Transverse colon (tissue), 4 donors: ENCODE measurements around the gene TTC32. TPM values are rescaled to one million over a fixed set of nuclear protein-coding genes. Genes with fewer than 3 reads are reported as not detected.

ENCODE experiments used
- DNase-seq: peaks from one replicate; pipeline ENCODE4 v3.0.0-alpha.2; 2019
- H3K27ac ChIP-seq, 4 donors: fragments of 200-600 bp; sonication (generic); 2 replicates each; pipeline ENCODE4 v1.5.1; 2016 to 2018; ENCODE audit warnings: inconsistent platforms in 4 of 4
- H3K27me3 ChIP-seq: fragments of 200-600 bp; sonication (generic); 2 replicates; pipeline ENCODE4 v1.5.1; 2017; ENCODE audit warnings: inconsistent platforms
- H3K36me3 ChIP-seq, 4 donors: fragments of 200-600 bp; sonication (generic); 2 replicates each; pipeline ENCODE4 v1.5.1; 2017 to 2019; ENCODE audit warnings: inconsistent platforms in 4 of 4
- H3K4me1 ChIP-seq, 4 donors: fragments of 200-600 bp; sonication (generic); 2 replicates each; pipeline ENCODE4 v1.5.1; 2017 to 2020; ENCODE audit warnings: inconsistent platforms in 4 of 4
- H3K4me3 ChIP-seq, 4 donors: fragments of 200-600 bp; sonication (generic); 1 replicate in 1 of 4; 2 replicates in 3 of 4; pipeline versions ENCODE4 v1.5.1 to v1.6.1; 2017 to 2019; ENCODE audit warnings: inconsistent platforms in 4 of 4
- H3K9me3 ChIP-seq, 2 donors: fragments of 200-600 bp; sonication (generic); 2 replicates each; pipeline ENCODE4 v1.5.1; 2017 to 2019; ENCODE audit warnings: inconsistent platforms in 2 of 2
- EP300 ChIP-seq: sonication (generic); formaldehyde crosslinking; IDR thresholded peaks from one replicate; pipeline ENCODE4 v1.6.1; 2017; ENCODE audit warnings: antibody characterized with exemption, low read depth
- POLR2A ChIP-seq: fragments of 450-650 bp; IDR thresholded peaks from one replicate; pipeline ENCODE4 v1.6.1; 2016; ENCODE audit warnings: antibody characterized with exemption, mild to moderate bottlenecking, moderate library complexity
- POLR2AphosphoS5 ChIP-seq, 3 donors: sonication (generic); formaldehyde crosslinking; IDR thresholded peaks; one replicate each; pipeline ENCODE4 v1.6.1; 2016; ENCODE audit warnings: antibody characterized with exemption in 3 of 3
- WGBS, 2 donors: methylation state at CpG; one replicate each; pipeline ENCODE4 v1.1.5; 2018; ENCODE audit warnings: low coverage in 1 of 2; 5-methylcytosine and 5-hydroxymethylcytosine counted together
- in situ Hi-C, 4 donors: fragments of 200-750 bp; cut with MboI; loops; one replicate each; pipeline versions ENCODE4 v1.15.0 to v1.15.1; 2017; ENCODE audit warnings: low sequenced_read_pairs in 3 of 4, low pct_ligation_motif_present in 1 of 4, low pct_unique_long_range_greater_than_20kb in 1 of 4
- intact Hi-C: fragments of 100-400 bp; cut with DNase I; formaldehyde crosslinking; loops from one replicate; pipeline ENCODE4 v1.15.1; 2023; ENCODE audit warnings: low total_unique reads
- total RNA-seq, 4 donors: library from RNA; depleted of rRNA; stranded (reverse); fragments of >200 nt; gene quantifications; one replicate each; pipeline ENCODE4 v1.1.0, GENCODE V29; 2016
- TF ChIP-seq, protein P1 (sequence below), 5 experiments: fragments of 200-600 bp in 3 of 5; fragments of 450-650 bp in 2 of 5; sonication (generic) in 3 of 5; IDR thresholded peaks; 1 replicate in 2 of 5; 2 replicates in 3 of 5; pipeline ENCODE4 v1.5.1; 2016 to 2017; ENCODE audit warnings: antibody characterized with exemption in 5 of 5, inconsistent platforms in 3 of 5, mild to moderate bottlenecking in 2 of 5, moderate library complexity in 1 of 5

The TTC32 gene
- total RNA-seq, 4 donors from 2014 or later, result 3.0 to 23.3 (median 9.9) TPM

DNA sequence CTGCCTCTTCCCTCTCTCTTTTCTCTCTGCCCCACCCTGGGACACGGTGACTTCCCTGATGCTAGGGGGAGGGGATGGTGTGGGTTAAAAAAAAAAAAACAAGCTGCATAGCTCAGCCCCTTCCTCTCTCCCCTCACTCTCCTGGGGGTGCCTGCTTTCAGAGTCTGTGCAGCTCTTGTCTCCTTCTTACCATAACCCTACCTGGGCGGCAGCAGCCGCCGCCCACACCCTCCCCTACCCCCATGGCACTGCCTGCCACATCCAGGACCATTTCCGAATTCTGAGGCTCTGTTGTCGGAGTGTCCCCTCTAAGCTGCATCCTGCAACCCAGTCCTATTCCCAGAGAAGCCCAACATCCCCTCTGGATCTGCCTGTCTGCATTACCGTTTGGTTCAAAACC lies 16.0 kb downstream of the TTC32 start:
- TF ChIP-seq, protein P1, sequence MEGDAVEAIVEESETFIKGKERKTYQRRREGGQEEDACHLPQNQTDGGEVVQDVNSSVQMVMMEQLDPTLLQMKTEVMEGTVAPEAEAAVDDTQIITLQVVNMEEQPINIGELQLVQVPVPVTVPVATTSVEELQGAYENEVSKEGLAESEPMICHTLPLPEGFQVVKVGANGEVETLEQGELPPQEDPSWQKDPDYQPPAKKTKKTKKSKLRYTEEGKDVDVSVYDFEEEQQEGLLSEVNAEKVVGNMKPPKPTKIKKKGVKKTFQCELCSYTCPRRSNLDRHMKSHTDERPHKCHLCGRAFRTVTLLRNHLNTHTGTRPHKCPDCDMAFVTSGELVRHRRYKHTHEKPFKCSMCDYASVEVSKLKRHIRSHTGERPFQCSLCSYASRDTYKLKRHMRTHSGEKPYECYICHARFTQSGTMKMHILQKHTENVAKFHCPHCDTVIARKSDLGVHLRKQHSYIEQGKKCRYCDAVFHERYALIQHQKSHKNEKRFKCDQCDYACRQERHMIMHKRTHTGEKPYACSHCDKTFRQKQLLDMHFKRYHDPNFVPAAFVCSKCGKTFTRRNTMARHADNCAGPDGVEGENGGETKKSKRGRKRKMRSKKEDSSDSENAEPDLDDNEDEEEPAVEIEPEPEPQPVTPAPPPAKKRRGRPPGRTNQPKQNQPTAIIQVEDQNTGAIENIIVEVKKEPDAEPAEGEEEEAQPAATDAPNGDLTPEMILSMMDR (IDR thresholded peaks at IDR 0.05), result no peak
- no peak for TF ChIP-seq EP300
- no peak for TF ChIP-seq POLR2A
- no peak for TF ChIP-seq POLR2AphosphoS5 (IDR thresholded peaks at IDR 0.05)
- Histone ChIP-seq H3K4me1 (peaks cover 0 to 4% (median 0%) of the 10 kb centered on the region in 4 donors), H3K36me3 (no peaks in the 10 kb centered on the region), H3K9me3 (no peaks in the 10 kb centered on the region), H3K4me3 (no peak overlapping the region), H3K27me3 (no peaks in the 10 kb centered on the region), H3K27ac (no peak overlapping the region)
- 87% methylated on average over 7 of the region's 7 CpGs; no CpG with 5 or more reads in 1 of the 2 donors for WGBS, 2 donors
- in situ Hi-C loops (loop anchor here in 1 of 4 donors (25.0 kb wide), 1 partner anchor 752 kb away; no protein-coding TSS in a partner anchor), intact Hi-C loops (no loop called here)
- DNase-seq, result no peak

DNA sequence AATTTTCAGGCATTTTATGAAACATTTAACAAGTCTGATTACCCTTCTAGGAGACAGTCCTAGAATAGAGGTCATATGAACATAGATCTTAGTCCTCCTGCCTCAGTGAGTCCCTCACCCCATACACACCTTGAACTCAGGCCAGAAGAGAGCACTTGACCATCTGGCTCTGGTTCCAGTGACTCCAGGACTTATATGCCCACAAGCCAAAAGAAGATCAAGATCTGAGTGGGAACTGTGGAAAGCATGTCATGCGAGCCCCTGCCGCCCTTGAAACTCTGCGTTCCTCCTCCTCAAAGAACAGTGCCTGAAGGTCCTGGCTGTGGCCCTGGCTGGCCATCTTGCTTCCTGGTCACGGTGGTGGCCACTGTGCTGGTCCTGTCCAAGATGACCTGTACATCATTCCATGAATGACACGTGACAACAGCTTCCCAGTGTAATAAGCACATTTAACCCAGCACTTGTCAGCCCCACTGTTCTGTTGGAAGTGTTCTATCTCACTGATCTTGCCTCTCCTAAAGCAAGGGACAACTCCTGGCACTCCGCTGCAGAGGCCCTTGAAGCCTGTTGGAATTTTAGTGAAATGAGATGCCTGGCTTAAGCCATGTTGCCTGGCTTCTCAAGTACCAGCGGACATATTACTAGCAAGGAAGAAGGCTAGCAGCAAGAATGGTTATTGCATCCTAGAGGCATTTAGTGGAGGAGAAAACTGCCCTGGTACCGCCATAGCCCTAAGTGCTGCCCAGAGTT lies 17.6 kb downstream of the TTC32 start:
- DNase-seq, result no peak
- peaks cover 0 to 4% (median 0%) of the 10 kb centered on the region in 4 donors for H3K4me1 ChIP-seq
- no peaks in the 10 kb centered on the region for H3K9me3 ChIP-seq
- no peaks in the 10 kb centered on the region for H3K27me3 ChIP-seq
- in situ Hi-C loops, result loop anchor here in 1 of 4 donors (25.0 kb wide), 1 partner anchor 753 kb away; no protein-coding TSS in a partner anchor
- WGBS, 2 donors, result 93% methylated on average over 8 of the region's 8 CpGs; no CpG with 5 or more reads in 1 of the 2 donors
- no peaks in the 10 kb centered on the region for H3K36me3 ChIP-seq
- H3K4me3 ChIP-seq, result no peak overlapping the region
- TF ChIP-seq POLR2AphosphoS5 (IDR thresholded peaks at IDR 0.05) (no peak), POLR2A (no peak), EP300 (no peak)
- TF ChIP-seq, protein P1 (IDR thresholded peaks at IDR 0.05), result no peak
- intact Hi-C loops, result no loop called here
- H3K27ac ChIP-seq, result no peak overlapping the region

DNA sequence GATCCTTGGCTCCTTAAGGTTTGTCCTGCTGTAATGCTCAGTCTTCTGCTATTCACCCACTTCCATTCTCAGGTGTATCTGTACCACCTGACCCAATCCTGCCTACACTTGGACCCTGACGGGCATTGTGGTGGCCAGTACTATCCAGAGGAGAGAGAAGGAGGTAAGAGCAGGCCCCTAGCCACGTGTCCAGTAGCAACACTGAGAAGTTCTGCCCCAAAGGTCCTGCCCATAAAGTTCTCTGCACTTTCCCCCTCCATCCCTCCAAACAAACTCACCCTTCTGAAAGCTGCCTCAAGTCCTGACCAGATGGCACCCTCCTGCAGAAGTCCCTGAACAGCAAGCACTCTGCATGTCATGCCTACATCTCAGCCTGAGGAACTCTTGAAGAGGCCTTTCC lies 18.3 kb downstream of the TTC32 start:
- H3K4me3 ChIP-seq, result no peak overlapping the region
- DNase-seq, result no peak
- intact Hi-C loops (no loop called here), in situ Hi-C loops (loop anchor here in 1 of 4 donors (25.0 kb wide), 1 partner anchor 754 kb away; no protein-coding TSS in a partner anchor)
- peaks cover 0 to 4% (median 0%) of the 10 kb centered on the region in 4 donors for H3K4me1 ChIP-seq
- TF ChIP-seq EP300, result no peak
- no peak for TF ChIP-seq POLR2AphosphoS5 (IDR thresholded peaks at IDR 0.05)
- TF ChIP-seq POLR2A, result no peak
- no peaks in the 10 kb centered on the region for H3K36me3 ChIP-seq
- no peaks in the 10 kb centered on the region for H3K27me3 ChIP-seq
- H3K9me3 ChIP-seq, result no peaks in the 10 kb centered on the region
- no peak overlapping the region for H3K27ac ChIP-seq
- 50% methylated on average over 2 of the region's 2 CpGs; no CpG with 5 or more reads in 1 of the 2 donors for WGBS, 2 donors

DNA sequence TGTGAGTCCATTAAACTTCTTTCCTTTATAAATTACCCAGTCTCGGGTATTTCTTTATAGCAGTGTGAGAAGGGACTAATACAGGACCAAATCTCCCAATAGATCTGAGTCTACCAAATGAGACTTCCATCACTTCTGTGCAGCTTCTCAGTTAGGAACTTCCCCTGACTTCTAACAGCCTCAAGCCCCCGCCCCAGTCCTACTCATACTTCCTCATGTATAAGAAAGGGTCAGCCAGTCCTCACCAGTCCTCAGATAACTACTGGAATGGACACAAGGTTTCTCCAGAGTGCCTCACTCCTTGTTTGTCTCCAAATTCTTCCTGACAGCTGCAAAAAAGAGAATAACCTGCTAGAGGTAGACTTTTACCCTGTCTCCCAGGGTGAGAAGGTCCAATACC lies 19.5 kb downstream of the TTC32 start:
- Histone ChIP-seq H3K4me3 (no peak overlapping the region), H3K4me1 (no peaks in the 10 kb centered on the region), H3K9me3 (no peaks in the 10 kb centered on the region), H3K36me3 (no peaks in the 10 kb centered on the region), H3K27me3 (no peaks in the 10 kb centered on the region), H3K27ac (no peak overlapping the region)
- in situ Hi-C loops (loop anchor here in 1 of 4 donors (25.0 kb wide), 1 partner anchor 755 kb away; no protein-coding TSS in a partner anchor), intact Hi-C loops (no loop called here)
- 91 to 100% methylated on average over 1 to 2 of the region's 2 CpGs for WGBS, 2 donors
- no peak for TF ChIP-seq POLR2A
- no peak for TF ChIP-seq POLR2AphosphoS5 (IDR thresholded peaks at IDR 0.05)
- TF ChIP-seq EP300, result no peak
- TF ChIP-seq, protein P1 (IDR thresholded peaks at IDR 0.05), result no peak
- no peak for DNase-seq
